Measurements from ENCODE around the gene ARHGAP6. TPM values are rescaled to one million over a fixed set of nuclear protein-coding genes. Genes with fewer than 3 reads are reported as not detected.

Gene ARHGAP6
- total and polyA plus RNA-seq, 9 of the 15 experiments (the other 6 are each of a cell fraction or from before 2014, with no cell fraction given): 12.5 to 63.6 (median 41.8) TPM

- TF ChIP-seq ZNF175 (CRISPR knock-in tag; IDR thresholded peaks at IDR 0.05; ENCODE audit: low read depth) (0 out of 2 replicates have a peak, but pooled peaks have one; percentile 55), PTTG1 (tag; IDR thresholded peaks at IDR 0.05; ENCODE audit: low read depth) (peak; percentile 47; the same call in 1 of the 2 replicates), SPI1 (IDR thresholded peaks at IDR 0.05; ENCODE audit: borderline replicate concordance, low read depth, low read length) (peak; percentile 4; the same call in 1 of the 2 replicates), TCF3 (CRISPR knock-in tag; IDR thresholded peaks at IDR 0.05) (peak; percentile 30; the same call in 1 of the 2 replicates), CREB3 (tag; conservative IDR thresholded peaks at IDR 0.05; ENCODE audit: low read depth) (peak; percentile 50; the same call in 1 of the 2 replicates), ZNF592 (IDR thresholded peaks at IDR 0.05) (peak; percentile 81), NCOR1 (IDR thresholded peaks at IDR 0.05) (0 out of 2 replicates have a peak, but pooled peaks have one; percentile 25), ARID1B (IDR thresholded peaks at IDR 0.05) (0 out of 2 replicates have a peak, but pooled peaks have one; percentile 14), DDX20 (tag; IDR thresholded peaks at IDR 0.05; ENCODE audit: low read depth) (0 out of 2 replicates have a peak, but pooled peaks have one; percentile 58), ZNF316 (IDR thresholded peaks at IDR 0.05) (peak; percentile 52)
Observed at GRCh38 chrX:11355259-11355909, 310.3 kb downstream of the ARHGAP6 start (continued).
